ENCODE data around the gene PTGER1. TPM values are rescaled to one million over a fixed set of nuclear protein-coding genes. Genes with fewer than 3 reads are reported as not detected.
A peak's percentile ranks its signal among the peaks of the same experiment; 100 is the strongest.
"Not testable (repeated sequence)": the region's sequence is repeated elsewhere in the genome, so short reads cannot be mapped to it uniquely, and the experiment has no call there.

PTGER1 gene
- polyA plus RNA-seq, 3 donors from 2014 or later, result 0.17 to 1.2 TPM; not detected in 1

- no peaks in the 10 kb centered on the region for H3K9me3 Mint-ChIP-seq
Measured at GRCh38 chr19:14460935-14461334, 14.2 kb downstream of the PTGER1 start.

GRCh38 chr19:14459703-14460102 lies 15.5 kb downstream of the PTGER1 start:
- H3K27ac Mint-ChIP-seq, result peak overlapping the region; percentile 94 to 100 (median 96)
- peaks cover 36 to 41% of the 10 kb centered on the region in 2 donors for H3K4me1 Mint-ChIP-seq
- peak; percentile 87 to 94 (median 92) for DNase-seq
- peaks cover 0 to 5% (median 0%) of the 10 kb centered on the region in 3 donors for H3K27me3 Mint-ChIP-seq (ENCODE audit: low read depth in 3 of 3)
- H3K36me3 Mint-ChIP-seq, result peaks cover 20 to 40% (median 25%) of the 10 kb centered on the region in 3 donors
- H3K4me3 Mint-ChIP-seq, result peak overlapping the region; percentile 72 to 78 (median 77)
- H3K9me3 Mint-ChIP-seq, result no peaks in the 10 kb centered on the region

More at GRCh38 chr19:14460935-14461334, 14.2 kb downstream of the PTGER1 start:
- Mint-ChIP-seq H3K27ac (peak overlapping the region; percentile 94 to 100 (median 96)), H3K36me3 (peaks cover 17 to 39% (median 21%) of the 10 kb centered on the region in 3 donors), H3K27me3 (ENCODE audit: low read depth in 3 of 3) (peaks cover 0 to 5% (median 0%) of the 10 kb centered on the region in 3 donors), H3K4me3 (peak overlapping the region; percentile 18 to 77 (median 67)), H3K4me1 (peaks cover 36 to 41% of the 10 kb centered on the region in 2 donors)
- DNase-seq, result no peak

- Mint-ChIP-seq H3K4me1 (peaks cover 20 to 21% of the 10 kb centered on the region in 2 donors), H3K27ac (peak overlapping the region in 2 of 6 donors; percentile 12 to 45), H3K36me3 (peaks cover 27 to 38% (median 34%) of the 10 kb centered on the region in 3 donors)
- H3K4me3 Mint-ChIP-seq; H3K27me3 Mint-ChIP-seq (ENCODE audit: low read depth in 3 of 3); DNase-seq; H3K9me3 Mint-ChIP-seq: not testable (repeated sequence)
Measured at GRCh38 chr19:14452303-14452702, 22.9 kb downstream of the PTGER1 start.

GRCh38 chr19:14450876-14451275 lies 24.3 kb downstream of the PTGER1 start:
- H3K9me3 Mint-ChIP-seq, result no peaks in the 10 kb centered on the region
- H3K27ac Mint-ChIP-seq, result peak overlapping the region in 1 of 6 donors; percentile 64
- H3K27me3 Mint-ChIP-seq (ENCODE audit: low read depth in 3 of 3), result peaks cover 0 to 3% (median 2%) of the 10 kb centered on the region in 3 donors
- no peak for DNase-seq
- H3K36me3 Mint-ChIP-seq, result peaks cover 29 to 43% (median 36%) of the 10 kb centered on the region in 3 donors
- peaks cover 24 to 26% of the 10 kb centered on the region in 2 donors for H3K4me1 Mint-ChIP-seq
- no peak overlapping the region for H3K4me3 Mint-ChIP-seq

- peaks cover 27 to 44% (median 34%) of the 10 kb centered on the region in 3 donors for H3K36me3 Mint-ChIP-seq
- peaks cover 24 to 26% of the 10 kb centered on the region in 2 donors for H3K4me1 Mint-ChIP-seq
- peak overlapping the region; percentile 45 to 77 (median 70) for H3K27ac Mint-ChIP-seq
- peak; percentile 48 to 63 (median 60) for DNase-seq
- H3K9me3 Mint-ChIP-seq, result no peaks in the 10 kb centered on the region
- H3K27me3 Mint-ChIP-seq (ENCODE audit: low read depth in 3 of 3), result peaks cover 0 to 3% (median 2%) of the 10 kb centered on the region in 3 donors
- H3K4me3 Mint-ChIP-seq, result no peak overlapping the region
Measured at GRCh38 chr19:14450168-14450874, 24.8 kb downstream of the PTGER1 start.

- Mint-ChIP-seq H3K36me3 (peaks cover 28 to 42% (median 37%) of the 10 kb centered on the region in 3 donors), H3K4me3 (no peak overlapping the region), H3K27me3 (ENCODE audit: low read depth in 3 of 3) (peaks cover 0 to 3% (median 2%) of the 10 kb centered on the region in 3 donors), H3K27ac (peak overlapping the region in 4 of 6 donors; percentile 83 to 87 (median 84)), H3K9me3 (no peaks in the 10 kb centered on the region), H3K4me1 (peaks cover 28 to 32% of the 10 kb centered on the region in 2 donors)
- DNase-seq, result no peak
Measured at GRCh38 chr19:14449321-14449720, 25.8 kb downstream of the PTGER1 start.

GRCh38 chr19:14446336-14447036 lies 28.7 kb downstream of the PTGER1 start:
- Mint-ChIP-seq H3K9me3 (no peaks in the 10 kb centered on the region), H3K4me1 (peaks cover 43 to 46% of the 10 kb centered on the region in 2 donors), H3K36me3 (peaks cover 32 to 52% (median 40%) of the 10 kb centered on the region in 3 donors), H3K27ac (peak overlapping the region in 4 of 6 donors; percentile 43 to 80 (median 60)), H3K27me3 (ENCODE audit: low read depth in 3 of 3) (peaks cover 4 to 6% (median 4%) of the 10 kb centered on the region in 3 donors), H3K4me3 (no peak overlapping the region)
- no peak for DNase-seq

GRCh38 chr19:14443632-14444216 lies 31.4 kb downstream of the PTGER1 start:
- Mint-ChIP-seq H3K36me3 (peaks cover 18 to 39% (median 25%) of the 10 kb centered on the region in 3 donors), H3K9me3 (no peaks in the 10 kb centered on the region), H3K27me3 (ENCODE audit: low read depth in 3 of 3) (peaks cover 3 to 12% (median 9%) of the 10 kb centered on the region in 3 donors), H3K4me1 (peaks cover 51 to 56% of the 10 kb centered on the region in 2 donors), H3K4me3 (peak overlapping the region in 1 of 5 donors; percentile 15), H3K27ac (peak overlapping the region in 4 of 6 donors; percentile 24 to 69 (median 44))
- no peak for DNase-seq

GRCh38 chr19:14442891-14443631 lies 32.1 kb downstream of the PTGER1 start:
- Mint-ChIP-seq H3K27me3 (ENCODE audit: low read depth in 3 of 3) (peaks cover 3 to 16% (median 15%) of the 10 kb centered on the region in 3 donors), H3K4me3 (peak overlapping the region in 3 of 5 donors; percentile 8 to 45 (median 33)), H3K27ac (peak overlapping the region; percentile 64 to 95 (median 80)), H3K9me3 (no peaks in the 10 kb centered on the region), H3K4me1 (peaks cover 52 to 59% of the 10 kb centered on the region in 2 donors), H3K36me3 (peaks cover 14 to 34% (median 19%) of the 10 kb centered on the region in 3 donors)
- DNase-seq, result no peak

- peak overlapping the region; percentile 90 to 95 (median 93) for H3K4me3 Mint-ChIP-seq
- peaks cover 3 to 18% (median 15%) of the 10 kb centered on the region in 3 donors for H3K27me3 Mint-ChIP-seq (ENCODE audit: low read depth in 3 of 3)
- H3K36me3 Mint-ChIP-seq, result peaks cover 9 to 27% (median 14%) of the 10 kb centered on the region in 3 donors
- H3K4me1 Mint-ChIP-seq, result peaks cover 61 to 71% of the 10 kb centered on the region in 2 donors
- H3K9me3 Mint-ChIP-seq, result no peaks in the 10 kb centered on the region
- DNase-seq, result peak; percentile 23 to 66 (median 57)
- peak overlapping the region; percentile 90 to 97 (median 96) for H3K27ac Mint-ChIP-seq
Measured at GRCh38 chr19:14441041-14441938, 33.9 kb downstream of the PTGER1 start.

- Mint-ChIP-seq H3K4me3 (peak overlapping the region; percentile 90 to 95 (median 93)), H3K4me1 (peaks cover 67 to 80% of the 10 kb centered on the region in 2 donors), H3K36me3 (peaks cover 9 to 20% (median 10%) of the 10 kb centered on the region in 3 donors), H3K27me3 (ENCODE audit: low read depth in 3 of 3) (peaks cover 3 to 18% (median 15%) of the 10 kb centered on the region in 3 donors), H3K27ac (peak overlapping the region; percentile 93 to 97 (median 96)), H3K9me3 (no peaks in the 10 kb centered on the region)
- DNase-seq, result peak; percentile 74 to 75 (median 74)
Measured at GRCh38 chr19:14440049-14440448, 35.1 kb downstream of the PTGER1 start.

- no peaks in the 10 kb centered on the region for H3K9me3 Mint-ChIP-seq
- H3K27me3 Mint-ChIP-seq (ENCODE audit: low read depth in 3 of 3), result peaks cover 6 to 18% (median 15%) of the 10 kb centered on the region in 3 donors
- no peak for DNase-seq
- H3K27ac Mint-ChIP-seq, result peak overlapping the region; percentile 87 to 96 (median 93)
- peaks cover 71 to 84% of the 10 kb centered on the region in 2 donors for H3K4me1 Mint-ChIP-seq
- peak overlapping the region; percentile 84 to 95 (median 92) for H3K4me3 Mint-ChIP-seq
- H3K36me3 Mint-ChIP-seq, result peaks cover 3 to 14% (median 4%) of the 10 kb centered on the region in 3 donors
Measured at GRCh38 chr19:14439014-14439413, 36.1 kb downstream of the PTGER1 start.

Measured in immature natural killer cell (primary cell).